Smooth muscle cell of the brain vasculature (primary cell): ENCODE results near the gene GARNL3.

Experiments used
- DNase-seq: peaks from one replicate; pipeline ENCODE4 v3.0.0-alpha.2; 2012; ENCODE audit warnings: low read depth, low spot score

Gene GARNL3

GRCh38 chr9:127237801-127238200 is 26.8 kb upstream of the GARNL3 start:
- DNase-seq, result no peak

GRCh38 chr9:127241354-127241753 is 23.2 kb upstream of the GARNL3 start:
- no peak for DNase-seq

GRCh38 chr9:127244609-127245601 is 19.7 kb upstream of the GARNL3 start:
- DNase-seq, result peak; percentile 87

- DNase-seq, result no peak
Observed at GRCh38 chr9:127245637-127246164, 18.9 kb upstream of the GARNL3 start.

- DNase-seq, result no peak
Observed at GRCh38 chr9:127248241-127248640, 16.3 kb upstream of the GARNL3 start.

- DNase-seq, result no peak
Observed at GRCh38 chr9:127249877-127250276, 14.7 kb upstream of the GARNL3 start.

- no peak for DNase-seq
Observed at GRCh38 chr9:127250896-127251391, 13.6 kb upstream of the GARNL3 start.

GRCh38 chr9:127252410-127253318 is 11.9 kb upstream of the GARNL3 start:
- DNase-seq, result no peak

- no peak for DNase-seq
Observed at GRCh38 chr9:127253446-127253845, 11.1 kb upstream of the GARNL3 start.

- DNase-seq, result no peak
Observed at GRCh38 chr9:127255692-127256091, 8.9 kb upstream of the GARNL3 start.

- no peak for DNase-seq
Observed at GRCh38 chr9:127256324-127256723, 8.2 kb upstream of the GARNL3 start.

- no peak for DNase-seq
Observed at GRCh38 chr9:127258606-127259471, 5.7 kb upstream of the GARNL3 start.

GRCh38 chr9:127262602-127263001 is 2.0 kb upstream of the GARNL3 start:
- no peak for DNase-seq

GRCh38 chr9:127263237-127263636 is 1.3 kb upstream of the GARNL3 start:
- DNase-seq, result no peak

GRCh38 chr9:127263664-127264063 is 910 bp upstream of the GARNL3 start:
- DNase-seq, result no peak

- DNase-seq, result no peak
Observed at GRCh38 chr9:127267793-127268525, 3.4 kb downstream of the GARNL3 start.

GRCh38 chr9:127269449-127269848 is 4.9 kb downstream of the GARNL3 start:
- no peak for DNase-seq

- no peak for DNase-seq
Observed at GRCh38 chr9:127273326-127273725, 8.8 kb downstream of the GARNL3 start.

- DNase-seq, result no peak
Observed at GRCh38 chr9:127277099-127277498, 12.5 kb downstream of the GARNL3 start.

- DNase-seq, result no peak
Observed at GRCh38 chr9:127277770-127278169, 13.2 kb downstream of the GARNL3 start.
